Activated CD8-positive, alpha-beta memory T cell treated with anti-CD3 and anti-CD28 coated beads, Interleukin-2, amount 50 U/mL, for 1 hour (primary cell): ENCODE results near the gene CEND1.

Experiments
- DNase-seq: peaks from one replicate; pipeline ENCODE4 v3.0.0-alpha.2; 2020; ENCODE audit errors: extremely low read depth

The CEND1 gene

DNA sequence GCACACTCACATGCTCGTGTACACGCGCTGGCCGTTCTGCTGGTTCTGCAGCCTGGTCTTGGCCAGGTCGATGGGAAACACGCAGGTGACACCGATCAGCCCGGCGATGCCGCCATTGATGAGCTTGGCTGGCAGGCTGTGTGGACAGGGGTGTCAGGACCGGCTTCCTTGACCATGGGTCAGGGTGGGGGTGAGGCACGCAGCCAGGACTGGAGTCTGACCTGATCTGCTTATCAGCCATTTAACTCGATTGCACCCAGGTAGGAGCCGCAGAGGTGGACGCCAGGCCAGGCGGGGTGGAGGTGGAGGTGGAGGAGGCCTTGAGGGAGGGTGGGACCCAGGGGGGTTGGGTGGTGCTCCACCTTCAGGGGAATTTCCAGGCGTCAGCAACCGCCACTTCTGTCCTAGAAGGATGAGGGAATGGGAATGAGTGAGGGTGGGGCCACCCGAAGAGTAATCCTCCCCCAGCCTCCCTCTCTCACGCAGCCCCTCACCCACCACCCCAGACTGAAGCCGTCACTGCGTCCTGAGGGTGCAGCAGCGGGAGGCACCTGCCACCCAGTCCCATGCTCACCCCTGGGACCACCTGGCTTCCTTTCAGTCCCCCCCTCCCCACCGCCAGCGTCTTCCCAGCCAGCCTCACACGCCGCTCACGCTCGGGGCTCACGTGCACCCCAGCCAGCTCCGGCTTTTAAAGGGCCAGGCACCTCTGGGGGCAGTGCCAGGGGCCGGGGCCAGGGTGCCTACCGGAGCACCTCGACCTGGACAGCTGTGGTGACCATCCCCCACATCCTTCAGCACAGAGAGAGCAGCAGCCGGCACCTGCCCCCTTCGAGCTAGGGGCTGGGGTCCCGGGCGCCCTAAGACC is 5.1 kb upstream of the CEND1 start:
- no peak for DNase-seq

DNA sequence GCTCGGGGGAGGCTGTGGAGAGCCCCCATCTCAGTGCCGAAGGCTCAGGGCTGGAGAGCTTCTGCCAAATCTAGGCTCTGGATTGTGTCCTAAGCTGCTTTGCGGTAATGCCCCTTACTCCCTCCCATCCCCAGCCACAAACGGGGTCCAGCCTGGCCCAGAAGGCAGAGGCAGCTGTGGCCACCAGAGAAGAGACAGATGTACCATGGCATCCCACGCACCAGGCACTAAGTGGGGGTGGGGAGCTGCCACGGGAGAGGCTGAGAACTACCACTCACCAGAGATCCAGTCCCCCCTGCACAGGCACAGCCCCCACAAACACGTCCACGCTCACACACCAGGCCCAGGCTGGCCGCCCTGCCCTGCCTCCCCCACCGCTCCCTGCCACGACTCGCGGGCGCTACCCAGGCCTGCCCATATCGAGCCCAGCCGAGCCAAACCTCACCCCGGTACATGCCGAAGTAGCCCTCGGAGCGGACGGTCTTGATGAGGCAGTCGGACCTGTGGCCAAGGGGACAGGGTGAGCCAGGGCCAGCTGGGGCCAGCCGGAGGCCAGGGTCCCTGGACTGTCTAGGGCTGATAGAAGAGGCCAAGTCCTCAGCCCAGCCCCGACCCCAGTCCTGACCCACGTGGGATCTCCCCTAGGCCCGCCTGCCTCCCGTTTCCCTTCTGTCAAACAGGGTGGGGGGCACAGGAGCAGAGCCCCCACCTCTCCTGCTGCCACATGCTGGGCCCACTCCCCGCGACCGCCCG is 4.3 kb upstream of the CEND1 start:
- no peak for DNase-seq

- DNase-seq, result no peak
Observed at GRCh38 chr11:793556-793955, 3.7 kb upstream of the CEND1 start.

GRCh38 chr11:792873-793272 is 3.0 kb upstream of the CEND1 start:
- DNase-seq, result no peak

DNA sequence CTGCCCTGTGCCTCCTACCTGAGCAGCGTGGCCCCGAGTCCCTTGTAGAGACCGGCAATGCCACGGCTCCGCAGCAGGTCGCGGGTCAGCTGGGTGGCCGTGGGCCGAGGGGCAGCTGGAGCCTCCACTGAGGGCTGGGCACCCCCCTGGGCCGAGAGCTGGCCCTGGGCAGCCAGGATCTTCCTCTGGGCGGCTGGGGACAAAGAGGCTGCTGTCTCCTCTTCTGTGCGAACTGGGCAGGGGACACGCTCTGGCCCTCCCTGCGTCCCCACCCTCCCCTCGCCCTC is 2.6 kb upstream of the CEND1 start:
- DNase-seq, result no peak

- DNase-seq, result no peak
Observed at GRCh38 chr11:791658-792534, 2.0 kb upstream of the CEND1 start.

- no peak for DNase-seq
Observed at GRCh38 chr11:790721-791564, 1.1 kb upstream of the CEND1 start.

- no peak for DNase-seq
Observed at GRCh38 chr11:788953-789940, 643 bp downstream of the CEND1 start.

DNA sequence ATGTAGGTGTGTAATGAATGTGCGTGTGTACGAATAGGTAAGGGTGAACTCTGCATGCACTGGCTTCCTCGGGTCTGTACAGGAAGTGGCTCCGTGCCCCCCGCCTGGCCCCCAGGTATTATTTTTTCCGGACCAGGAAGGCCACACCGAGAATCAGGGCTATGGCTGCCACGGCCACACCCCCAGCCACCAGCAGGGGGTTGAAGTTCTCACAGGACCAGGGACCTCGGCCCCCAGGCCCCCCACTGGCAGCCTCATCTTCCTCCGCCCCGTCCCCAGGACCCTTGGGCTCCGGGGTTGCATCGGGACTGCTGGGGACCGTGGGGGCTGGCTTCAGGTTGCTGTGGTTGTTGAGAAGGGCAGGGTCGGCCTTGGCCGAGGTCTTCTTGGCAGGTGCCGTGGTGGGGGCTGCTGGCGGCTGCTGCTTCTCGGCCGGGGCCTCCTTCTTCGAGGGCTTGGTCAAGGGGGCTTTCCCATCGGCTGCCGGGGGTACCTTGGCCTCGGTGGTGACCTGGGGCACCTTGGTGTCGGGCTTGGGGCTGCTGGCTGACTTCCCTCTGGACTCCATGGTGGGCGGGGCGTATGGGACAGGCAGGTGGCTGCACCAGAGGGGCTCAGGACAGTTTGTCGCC is 1.8 kb downstream of the CEND1 start:
- no peak for DNase-seq

- DNase-seq, result no peak
Observed at GRCh38 chr11:787084-787675, 2.7 kb downstream of the CEND1 start.

DNA sequence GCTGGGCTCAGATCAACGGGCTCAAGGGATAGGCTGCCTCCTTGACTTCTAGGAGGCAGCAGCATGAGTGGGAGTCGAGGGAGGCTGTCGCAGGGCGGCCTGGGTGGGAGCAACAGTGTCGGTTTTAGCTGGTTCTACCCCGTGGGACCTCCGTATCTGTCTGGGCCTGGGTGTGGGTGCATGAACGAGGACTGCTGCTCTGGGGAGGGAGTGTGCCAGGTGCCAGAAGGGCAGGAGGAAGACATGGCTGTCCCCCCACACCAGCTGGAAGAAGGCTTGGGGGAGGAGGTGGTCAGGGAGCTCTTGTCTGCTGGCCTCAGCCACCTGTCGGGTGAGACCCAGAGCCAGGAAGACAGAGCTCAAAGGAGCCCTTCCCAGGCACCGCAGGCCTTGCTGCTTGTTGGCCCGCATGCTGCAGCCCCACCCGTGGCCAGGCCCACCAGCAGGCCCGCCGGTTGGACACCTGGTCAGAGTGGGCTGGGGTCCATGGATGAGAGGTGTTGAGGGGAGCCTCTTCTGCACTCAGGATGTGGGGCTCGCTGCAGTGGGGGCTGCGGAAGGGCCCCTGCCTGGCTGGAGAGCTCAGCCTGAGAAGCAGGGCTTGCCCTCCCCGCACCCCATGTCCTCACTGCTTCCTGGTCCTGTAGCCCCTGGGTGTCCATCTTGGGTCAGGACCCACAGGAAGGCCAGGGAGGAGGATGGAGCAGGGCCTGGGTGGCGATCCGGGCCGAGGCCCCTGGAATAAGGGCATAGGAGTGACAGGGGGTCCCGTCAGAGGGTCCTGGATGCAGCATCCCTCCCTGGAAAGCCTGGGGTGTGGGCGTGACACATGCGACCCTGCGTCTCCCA is 3.4 kb downstream of the CEND1 start:
- DNase-seq, result no peak

DNA sequence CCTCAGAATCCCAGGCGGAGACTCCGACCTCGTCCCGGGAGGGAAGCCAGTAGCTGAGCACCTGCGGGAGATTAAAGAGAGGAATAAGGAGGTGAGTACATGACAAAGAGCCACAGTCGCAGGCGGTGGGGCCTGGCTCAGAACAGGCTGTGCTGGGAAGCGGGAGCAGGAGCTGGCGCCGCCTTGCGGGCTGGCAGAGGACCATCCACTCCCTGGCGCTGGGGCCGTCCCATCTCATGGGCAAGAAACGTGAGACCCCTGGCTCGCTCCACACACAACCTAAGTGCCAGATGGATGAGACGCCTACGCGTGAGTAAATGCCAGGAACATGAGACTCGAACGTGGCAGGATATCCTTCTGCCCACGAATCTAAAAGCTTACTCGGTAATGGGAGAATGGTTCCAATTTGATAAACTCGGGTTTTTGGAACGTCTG is 6.3 kb downstream of the CEND1 start:
- no peak for DNase-seq

- no peak for DNase-seq
Observed at GRCh38 chr11:782264-783174, 7.4 kb downstream of the CEND1 start.

GRCh38 chr11:779955-780532 is 9.8 kb downstream of the CEND1 start:
- DNase-seq, result no peak

DNA sequence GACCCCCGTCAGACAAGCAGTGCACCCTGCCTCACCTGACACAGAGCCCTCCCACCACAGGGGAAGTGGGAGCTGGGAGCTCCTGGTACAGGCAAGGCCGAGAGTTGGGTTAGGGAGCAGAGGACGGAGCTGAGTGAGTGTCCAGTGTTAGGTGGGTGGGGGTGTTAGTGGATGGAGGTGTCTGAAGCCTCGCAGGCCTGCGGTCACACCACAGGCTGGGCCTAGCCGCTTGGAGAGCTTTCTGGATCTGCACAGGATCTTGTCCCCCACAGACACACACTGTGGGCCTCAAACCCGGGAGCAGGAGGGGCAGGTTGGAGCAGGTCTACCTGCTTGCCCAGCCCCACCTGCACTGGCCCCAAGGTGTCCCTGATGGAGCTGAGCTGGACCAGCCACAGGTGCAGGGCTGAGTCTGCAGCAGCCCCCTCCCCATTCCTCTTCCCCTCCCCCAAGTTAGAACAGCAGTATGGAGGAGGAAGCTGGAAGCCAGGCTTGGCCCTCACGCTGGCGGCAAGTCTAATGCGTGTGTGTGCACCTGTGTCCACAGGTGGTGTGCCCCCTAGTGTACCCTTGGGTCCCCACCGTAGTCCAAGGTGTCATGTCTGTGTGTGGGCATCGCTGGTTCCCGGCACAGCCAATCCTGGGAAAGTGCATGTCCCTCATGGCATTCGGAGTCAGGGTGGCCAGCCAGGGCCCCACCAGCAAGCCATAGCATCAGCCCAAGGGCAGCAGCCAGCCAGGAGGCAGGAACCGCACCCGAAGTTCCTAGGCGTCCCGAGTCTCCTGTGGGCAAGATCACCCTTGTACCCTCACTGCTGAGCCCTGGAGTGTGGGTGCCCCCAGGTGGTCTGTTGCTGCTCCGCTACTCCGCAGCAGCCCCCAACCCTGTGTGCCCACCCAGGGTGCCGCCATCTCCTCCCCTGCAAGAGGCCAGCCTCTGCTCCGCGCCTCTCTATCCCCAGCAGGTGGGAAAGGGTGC is 10.6 kb downstream of the CEND1 start:
- no peak for DNase-seq
